Parathyroid adenoma (tissue), 2 donors: Measurements from ENCODE around the gene NBAS.

Source experiments
- H2AFZ ChIP-seq: fragments of 300-600 bp; sonication (generic); one replicate; pipeline ENCODE4 v1.7.0; 2017; ENCODE audit warnings: antibody characterized with exemption, mild to moderate bottlenecking
- H3K27ac ChIP-seq: fragments of 300-600 bp; sonication (generic); one replicate; pipeline ENCODE4 v1.7.0; 2017
- H3K27me3 ChIP-seq: fragments of 300-600 bp; sonication (generic); one replicate; pipeline ENCODE4 v1.7.0; 2017; ENCODE audit warnings: low read length; ENCODE audit not compliant: control insufficient read depth, insufficient read depth
- H3K36me3 ChIP-seq: fragments of 300-600 bp; sonication (generic); one replicate; pipeline ENCODE4 v1.7.0; 2017; ENCODE audit warnings: low read length; ENCODE audit not compliant: control insufficient read depth, insufficient read depth
- H3K4me1 ChIP-seq: fragments of 300-600 bp; sonication (generic); one replicate; pipeline ENCODE4 v1.7.0; 2017; ENCODE audit warnings: control low read depth
- H3K4me2 ChIP-seq: fragments of 300-600 bp; sonication (generic); one replicate; pipeline ENCODE4 v1.7.0; 2017; ENCODE audit warnings: low read length
- H3K4me3 ChIP-seq: fragments of 300-600 bp; sonication (generic); one replicate; pipeline ENCODE4 v1.7.0; 2017; ENCODE audit warnings: low read depth, low read length
- H3K79me2 ChIP-seq: fragments of 300-600 bp; sonication (generic); one replicate; pipeline ENCODE4 v1.7.0; 2017; ENCODE audit warnings: control low read depth
- H3K9ac ChIP-seq: fragments of 300-600 bp; sonication (generic); one replicate; pipeline ENCODE4 v1.7.0; 2017; ENCODE audit warnings: mild to moderate bottlenecking
- H3K9me3 ChIP-seq: fragments of 300-600 bp; sonication (generic); one replicate; pipeline ENCODE4 v1.7.0; 2017; ENCODE audit warnings: low read length; ENCODE audit not compliant: control insufficient read depth
- CTCF ChIP-seq: fragments of 300-600 bp; sonication (generic); IDR thresholded peaks from one replicate; pipeline ENCODE4 v1.7.0; 2017; ENCODE audit warnings: antibody characterized with exemption, mild to moderate bottlenecking
- donor health status: primary hyperparathyroidism.

NBAS gene

DNA sequence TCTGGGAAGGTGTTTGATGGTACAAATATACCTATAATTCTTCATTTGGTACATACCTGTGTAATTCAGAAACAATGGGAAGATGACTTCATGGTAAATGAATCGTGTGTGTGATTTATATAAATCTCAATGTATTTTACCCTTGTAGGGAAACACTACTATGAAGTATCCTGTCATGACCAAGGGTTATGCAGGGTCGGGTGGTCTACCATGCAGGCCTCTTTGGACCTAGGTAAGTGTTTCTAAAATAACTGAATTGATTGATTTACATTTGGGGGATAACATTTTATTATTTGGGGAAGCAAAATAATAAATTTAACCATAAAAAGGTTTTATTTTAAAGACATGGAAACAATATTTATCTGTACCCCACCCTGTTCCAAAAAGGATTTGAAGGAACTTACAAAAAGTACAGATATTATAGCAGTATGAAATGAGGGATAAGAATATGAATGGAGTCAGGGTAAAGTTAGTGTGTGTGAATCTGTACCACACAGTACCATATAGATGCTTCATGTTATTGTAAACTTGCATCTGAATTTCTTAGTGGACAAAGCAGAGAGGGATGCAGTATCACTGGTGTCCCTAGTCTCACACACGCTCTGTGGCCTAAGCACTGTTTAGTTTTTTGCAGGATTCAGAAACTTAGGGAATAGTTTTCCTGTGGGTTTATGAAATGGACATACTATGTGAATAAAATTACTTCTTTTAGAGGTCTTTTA lies 42.1 kb upstream of the NBAS start:
- H3K36me3 ChIP-seq, result no peaks in the 10 kb centered on the region

GRCh38 chr2:15602393-15602792 lies 41.3 kb upstream of the NBAS start:
- H3K36me3 ChIP-seq, result no peaks in the 10 kb centered on the region
- no peaks in the 10 kb centered on the region for H3K4me1 ChIP-seq

More for the DNA sequence above, 42.1 kb upstream of the NBAS start:
- Histone ChIP-seq H3K4me3 (no peak overlapping the region), H3K27ac (no peak overlapping the region), H3K27me3 (no peaks in the 10 kb centered on the region), H3K79me2 (no peaks in the 10 kb centered on the region), H2AFZ (no peak overlapping the region), H3K4me1 (no peaks in the 10 kb centered on the region), H3K9ac (no peak overlapping the region), H3K9me3 (no peaks in the 10 kb centered on the region), H3K4me2 (no peak overlapping the region)
- no peak for TF ChIP-seq CTCF

GRCh38 chr2:15601681-15602080 lies 40.5 kb upstream of the NBAS start:
- no peak for TF ChIP-seq CTCF
- Histone ChIP-seq H3K4me1 (no peaks in the 10 kb centered on the region), H3K4me2 (no peak overlapping the region), H3K27ac (no peak overlapping the region), H2AFZ (no peak overlapping the region), H3K9ac (no peak overlapping the region), H3K36me3 (no peaks in the 10 kb centered on the region), H3K9me3 (no peaks in the 10 kb centered on the region), H3K4me3 (no peak overlapping the region), H3K79me2 (no peaks in the 10 kb centered on the region), H3K27me3 (no peaks in the 10 kb centered on the region)

More at GRCh38 chr2:15602393-15602792, 41.3 kb upstream of the NBAS start:
- Histone ChIP-seq H3K9ac (no peak overlapping the region), H2AFZ (no peak overlapping the region), H3K4me2 (no peak overlapping the region), H3K27me3 (no peaks in the 10 kb centered on the region), H3K4me3 (no peak overlapping the region), H3K9me3 (no peaks in the 10 kb centered on the region), H3K27ac (no peak overlapping the region), H3K79me2 (no peaks in the 10 kb centered on the region)
- no peak for TF ChIP-seq CTCF

DNA sequence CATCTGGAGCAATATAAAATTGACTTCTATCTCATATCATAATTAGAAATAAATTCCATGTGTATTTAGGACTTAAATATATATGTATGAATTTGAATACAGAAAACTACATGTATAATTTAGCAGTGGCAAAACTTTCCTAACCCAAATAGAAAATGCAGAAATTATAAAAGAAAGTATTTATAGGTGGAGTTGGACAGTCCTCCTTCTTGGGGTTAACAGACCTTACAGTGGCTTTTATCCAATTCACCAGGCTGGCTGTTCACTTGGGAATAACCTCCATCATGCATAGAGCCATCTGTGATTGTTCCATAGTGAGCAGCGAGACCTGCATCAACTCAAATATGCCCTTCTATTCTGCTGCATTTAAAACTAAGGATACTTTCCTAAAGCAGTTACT lies 38.9 kb upstream of the NBAS start:
- no peak for TF ChIP-seq CTCF
- H2AFZ ChIP-seq, result no peak overlapping the region
- H3K4me1 ChIP-seq, result no peaks in the 10 kb centered on the region
- H3K4me3 ChIP-seq, result no peak overlapping the region
- no peak overlapping the region for H3K4me2 ChIP-seq
- no peak overlapping the region for H3K9ac ChIP-seq
- no peaks in the 10 kb centered on the region for H3K36me3 ChIP-seq
- no peaks in the 10 kb centered on the region for H3K9me3 ChIP-seq
- H3K27me3 ChIP-seq, result no peaks in the 10 kb centered on the region
- no peak overlapping the region for H3K27ac ChIP-seq
- no peaks in the 10 kb centered on the region for H3K79me2 ChIP-seq

DNA sequence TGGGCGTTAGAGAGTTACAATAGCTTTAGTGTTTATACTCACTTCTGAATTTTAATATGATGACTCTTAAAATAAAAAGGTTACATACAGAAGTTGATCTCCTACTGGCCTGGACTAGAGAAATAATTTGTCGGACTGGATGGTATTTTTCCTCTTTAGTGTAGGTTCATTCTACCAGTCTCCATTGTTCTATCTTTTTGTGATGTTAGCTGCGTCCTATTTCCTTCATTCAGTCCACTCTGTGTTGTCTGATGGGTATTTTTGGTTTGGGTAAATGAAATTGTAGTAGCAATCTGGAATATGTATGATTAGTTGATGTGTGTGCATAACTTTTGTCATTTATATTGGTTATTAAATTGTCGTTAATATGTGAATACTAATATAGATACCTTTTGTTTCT lies 35.8 kb upstream of the NBAS start:
- Histone ChIP-seq H3K27me3 (no peaks in the 10 kb centered on the region), H3K9ac (no peak overlapping the region), H3K9me3 (no peaks in the 10 kb centered on the region), H3K36me3 (no peaks in the 10 kb centered on the region), H3K4me3 (no peak overlapping the region), H3K79me2 (peaks cover 7% of the 10 kb centered on the region), H3K4me2 (no peak overlapping the region), H3K4me1 (no peaks in the 10 kb centered on the region), H3K27ac (no peak overlapping the region), H2AFZ (no peak overlapping the region)
- no peak for TF ChIP-seq CTCF
